HEK293 (cell line): ENCODE measurements around the gene CDK2AP2.

Experiments
- CTCF ChIA-PET: fragments of 350-600 bp; formaldehyde crosslinking; extraction: SDS; loops from one replicate; lab custom pipeline; 2021; ENCODE audit warnings: antibody characterized with exemption; lab: Yijun Ruan, JAX
- POLR2A ChIA-PET: fragments of 300-600 bp; formaldehyde crosslinking; extraction: SDS; loops from one replicate; lab custom pipeline; 2020; ENCODE audit warnings: antibody characterized with exemption, inconsistent platforms; lab: Yijun Ruan, JAX
- H3K27ac ChIP-seq: fragments of 200-500 bp; sonication (Bioruptor generic); 2 replicates; pipeline ENCODE4 v1.5.1; 2014; ENCODE audit warnings: low read depth, low read length, control low read depth, inconsistent platforms; ENCODE audit errors: extremely low read depth
- H3K36me3 ChIP-seq, 2 experiments: fragments of 200-500 bp in 1 of 2; sonication (Bioruptor generic) in 1 of 2; 1 replicate in 1 of 2; 2 replicates in 1 of 2; pipeline ENCODE4 v1.5.1; 2014 to 2017; ENCODE audit warnings: inconsistent platforms in 2 of 2, low read length in 2 of 2; ENCODE audit not compliant: control insufficient read depth in 2 of 2, insufficient read depth in 1 of 2
- H3K4me1 ChIP-seq: fragments of 200-500 bp; sonication (Bioruptor generic); 2 replicates; pipeline ENCODE4 v1.5.1; 2014; ENCODE audit warnings: mild to moderate bottlenecking, low read length, inconsistent platforms; ENCODE audit not compliant: control insufficient read depth, insufficient read depth
- H3K4me3 ChIP-seq: 2 replicates; pipeline ENCODE4 v1.5.1; 2011; ENCODE audit warnings: low read depth, mild to moderate bottlenecking, control low read depth, low read length, moderate library complexity
- H3K9me3 ChIP-seq: fragments of 200-500 bp; sonication (Bioruptor generic); 2 replicates; pipeline ENCODE4 v1.5.1; 2014; ENCODE audit warnings: low read depth, low read length, inconsistent platforms; ENCODE audit not compliant: control insufficient read depth, insufficient read depth
- CTCF ChIP-seq: fragments of 450-650 bp; formaldehyde crosslinking; IDR thresholded peaks from 2 replicates; pipeline ENCODE4 v1.5.1; 2016; ENCODE audit warnings: missing biosample characterization, missing genetic modification characterization
- MZF1 ChIP-seq: fragments of 450-650 bp; formaldehyde crosslinking; IDR thresholded peaks from 2 replicates; pipeline ENCODE4 v1.5.1; 2017; ENCODE audit warnings: missing biosample characterization, missing genetic modification characterization, borderline replicate concordance
- SCRT2 ChIP-seq: fragments of 450-650 bp; formaldehyde crosslinking; IDR thresholded peaks from 2 replicates; pipeline ENCODE4 v1.5.1; 2016; ENCODE audit warnings: missing biosample characterization, missing genetic modification characterization
- SP2 ChIP-seq: fragments of 450-650 bp; formaldehyde crosslinking; IDR thresholded peaks from 2 replicates; pipeline ENCODE4 v1.5.1; 2016; ENCODE audit warnings: missing biosample characterization, missing genetic modification characterization
- SP7 ChIP-seq: fragments of 450-650 bp; formaldehyde crosslinking; IDR thresholded peaks from 2 replicates; pipeline ENCODE4 v1.5.1; 2016; ENCODE audit warnings: missing biosample characterization, missing genetic modification characterization
- ZBTB11 ChIP-seq: fragments of 450-650 bp; formaldehyde crosslinking; conservative IDR thresholded peaks from 2 replicates; pipeline ENCODE4 v1.5.1; 2016; ENCODE audit warnings: low read depth, missing biosample characterization, missing genetic modification characterization
- ZBTB17 ChIP-seq: fragments of 450-650 bp; formaldehyde crosslinking; IDR thresholded peaks from 2 replicates; pipeline ENCODE4 v1.5.1; 2016; ENCODE audit warnings: missing biosample characterization, missing genetic modification characterization
- ZNF175 ChIP-seq: fragments of 450-650 bp; formaldehyde crosslinking; IDR thresholded peaks from 2 replicates; pipeline ENCODE4 v1.5.1; 2016; ENCODE audit warnings: missing biosample characterization, missing genetic modification characterization
- ZNF202 ChIP-seq: fragments of 450-650 bp; formaldehyde crosslinking; IDR thresholded peaks from 2 replicates; pipeline ENCODE4 v1.5.1; 2016; ENCODE audit warnings: missing biosample characterization, missing genetic modification characterization, borderline replicate concordance
- ZNF23 ChIP-seq: fragments of 450-650 bp; formaldehyde crosslinking; IDR thresholded peaks from 2 replicates; pipeline ENCODE4 v1.5.1; 2016; ENCODE audit warnings: missing biosample characterization, missing genetic modification characterization, borderline replicate concordance
- ZNF266 ChIP-seq: fragments of 450-650 bp; formaldehyde crosslinking; IDR thresholded peaks from 2 replicates; pipeline ENCODE4 v1.5.1; 2016; ENCODE audit warnings: missing biosample characterization, missing genetic modification characterization, low read depth
- ZNF404 ChIP-seq: fragments of 450-650 bp; formaldehyde crosslinking; IDR thresholded peaks from 2 replicates; pipeline ENCODE4 v1.5.1; 2017; ENCODE audit warnings: missing biosample characterization, missing genetic modification characterization
- ZNF571 ChIP-seq: fragments of 450-650 bp; formaldehyde crosslinking; IDR thresholded peaks from 2 replicates; pipeline ENCODE4 v1.5.0; 2017; ENCODE audit warnings: missing biosample characterization, missing genetic modification characterization
- ZNF600 ChIP-seq: fragments of 450-650 bp; formaldehyde crosslinking; IDR thresholded peaks from 2 replicates; pipeline ENCODE4 v1.5.1; 2016; ENCODE audit warnings: missing biosample characterization, missing genetic modification characterization
- ZNF621 ChIP-seq: fragments of 450-650 bp; formaldehyde crosslinking; IDR thresholded peaks from 2 replicates; pipeline ENCODE4 v1.5.1; 2017; ENCODE audit warnings: missing biosample characterization, missing genetic modification characterization
- ZNF664 ChIP-seq: fragments of 450-650 bp; formaldehyde crosslinking; IDR thresholded peaks from 2 replicates; pipeline ENCODE4 v1.5.1; 2016; ENCODE audit warnings: missing biosample characterization, missing genetic modification characterization
- ZSCAN23 ChIP-seq: fragments of 450-650 bp; formaldehyde crosslinking; IDR thresholded peaks from 2 replicates; pipeline ENCODE4 v1.5.1; 2016; ENCODE audit warnings: missing biosample characterization, missing genetic modification characterization
- TF ChIP-seq, protein P1 (sequence below): fragments of 450-650 bp; formaldehyde crosslinking; IDR thresholded peaks from 2 replicates; pipeline ENCODE4 v1.5.1; 2016; ENCODE audit warnings: missing biosample characterization, missing genetic modification characterization
- TF ChIP-seq, protein P2 (sequence below): fragments of 450-650 bp; formaldehyde crosslinking; IDR thresholded peaks from 2 replicates; pipeline ENCODE4 v1.5.1; 2016; ENCODE audit warnings: missing biosample characterization, missing genetic modification characterization
- TF ChIP-seq, protein P3 (sequence below): sonication (generic); formaldehyde crosslinking; IDR thresholded peaks from 2 replicates; pipeline ENCODE4 v1.8.1; 2022; ENCODE audit warnings: mild to moderate bottlenecking, moderate library complexity, missing genetic modification reagents

CDK2AP2 gene

GRCh38 chr11:67483831-67484665 lies 23.9 kb downstream of the CDK2AP2 start:
- Histone ChIP-seq H3K27ac (no peak overlapping the region), H3K36me3 (peaks cover 0 to 22% of the 10 kb centered on the region in 2 experiments; a peak in 2 of 3 replicates), H3K4me1 (no peaks in the 10 kb centered on the region), H3K9me3 (no peaks in the 10 kb centered on the region), H3K4me3 (peak overlapping the region; percentile 77)
- TF ChIP-seq ZNF600 (tag by site-specific recombination) = 0 out of 2 replicates have a peak, but pooled peaks have one; percentile 13
- TF ChIP-seq SCRT2 (tag by site-specific recombination) = peak; percentile 33; the same call in 1 of the 2 replicates
- no peak for TF ChIP-seq ZNF621
- POLR2A ChIA-PET = interaction anchor here (1.6 kb wide), 1 partner anchor 15 kb away, joined by 11 read pairs; the partner anchor contains the start of gene TMEM134
- CTCF ChIA-PET = interaction anchor here (0.6 kb wide), 1 partner anchor 97 kb away, joined by 3 read pairs; no protein-coding TSS in a partner anchor

GRCh38 chr11:67482827-67483798 lies 24.8 kb downstream of the CDK2AP2 start, which contains the start of gene AIP:
Gene AIP (plus strand): TSS chr11:67483026. CDS start chr11:67483159, 133 bp downstream.
- H3K9me3 ChIP-seq = no peaks in the 10 kb centered on the region
- no peaks in the 10 kb centered on the region for H3K4me1 ChIP-seq
- peak within 1 kb of the TSS; percentile 77 for H3K4me3 ChIP-seq
- H3K36me3 ChIP-seq = peaks cover 0 to 18% of the 10 kb centered on the region in 2 experiments; a peak in 1 of 3 replicates
- ChIA-PET POLR2A (interaction anchor here (0.6 to 1.6 kb wide), 11 partner anchors 9 to 823 kb away, joined by 3 to 11 read pairs (median 4); partner anchors contain the start of genes PPP1CA, RAD9A and TMEM134), CTCF (interaction anchor here (0.6 to 0.8 kb wide), 2 partner anchors 89 to 429 kb away, joined by 3 to 4 read pairs; no protein-coding TSS in a partner anchor)
- H3K27ac ChIP-seq = peak within 1 kb of the TSS; percentile 45; the same call in 1 of the 2 replicates
- TF ChIP-seq ZBTB17 (peak; percentile 93), ZNF23 (tag by site-specific recombination) (no peak), SP7 (peak; percentile 73), MZF1 (tag by site-specific recombination) (no peak), ZNF571 (tag by site-specific recombination) (no peak), ZSCAN23 (tag by site-specific recombination) (no peak), ZNF266 (no peak), ZBTB11 (peak; percentile 59; the same call in 1 of the 2 replicates), ZNF404 (tag by site-specific recombination) (no peak), SP2 (tag by site-specific recombination) (peak; percentile 82), ZNF175 (tag by site-specific recombination) (no peak), ZNF202 (tag by site-specific recombination) (no peak), ZNF664 (tag by site-specific recombination) (no peak), CTCF (peak; percentile 38; the same call in 1 of the 2 replicates)
- TF ChIP-seq, protein P1, sequence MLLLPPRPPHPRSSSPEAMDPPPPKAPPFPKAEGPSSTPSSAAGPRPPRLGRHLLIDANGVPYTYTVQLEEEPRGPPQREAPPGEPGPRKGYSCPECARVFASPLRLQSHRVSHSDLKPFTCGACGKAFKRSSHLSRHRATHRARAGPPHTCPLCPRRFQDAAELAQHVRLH = peak; percentile 85
- TF ChIP-seq, protein P2, sequence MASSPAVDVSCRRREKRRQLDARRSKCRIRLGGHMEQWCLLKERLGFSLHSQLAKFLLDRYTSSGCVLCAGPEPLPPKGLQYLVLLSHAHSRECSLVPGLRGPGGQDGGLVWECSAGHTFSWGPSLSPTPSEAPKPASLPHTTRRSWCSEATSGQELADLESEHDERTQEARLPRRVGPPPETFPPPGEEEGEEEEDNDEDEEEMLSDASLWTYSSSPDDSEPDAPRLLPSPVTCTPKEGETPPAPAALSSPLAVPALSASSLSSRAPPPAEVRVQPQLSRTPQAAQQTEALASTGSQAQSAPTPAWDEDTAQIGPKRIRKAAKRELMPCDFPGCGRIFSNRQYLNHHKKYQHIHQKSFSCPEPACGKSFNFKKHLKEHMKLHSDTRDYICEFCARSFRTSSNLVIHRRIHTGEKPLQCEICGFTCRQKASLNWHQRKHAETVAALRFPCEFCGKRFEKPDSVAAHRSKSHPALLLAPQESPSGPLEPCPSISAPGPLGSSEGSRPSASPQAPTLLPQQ (tag by site-specific recombination) = peak; percentile 94
- TF ChIP-seq, protein P3, sequence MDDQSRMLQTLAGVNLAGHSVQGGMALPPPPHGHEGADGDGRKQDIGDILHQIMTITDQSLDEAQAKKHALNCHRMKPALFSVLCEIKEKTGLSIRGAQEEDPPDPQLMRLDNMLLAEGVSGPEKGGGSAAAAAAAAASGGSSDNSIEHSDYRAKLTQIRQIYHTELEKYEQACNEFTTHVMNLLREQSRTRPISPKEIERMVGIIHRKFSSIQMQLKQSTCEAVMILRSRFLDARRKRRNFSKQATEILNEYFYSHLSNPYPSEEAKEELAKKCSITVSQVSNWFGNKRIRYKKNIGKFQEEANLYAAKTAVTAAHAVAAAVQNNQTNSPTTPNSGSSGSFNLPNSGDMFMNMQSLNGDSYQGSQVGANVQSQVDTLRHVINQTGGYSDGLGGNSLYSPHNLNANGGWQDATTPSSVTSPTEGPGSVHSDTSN (CRISPR knock-in tag) = 0 out of 2 replicates have a peak, but pooled peaks have one; percentile 61
